Endothelial cell of umbilical vein (primary cell): Measurements from ENCODE around the gene PNRC1. TPM values are rescaled to one million over a fixed set of nuclear protein-coding genes. Genes with fewer than 3 reads are reported as not detected.

ENCODE experiments used
- BruUV-seq: library from RNA; stranded (reverse); fragments of 400-500 nt; replicated peaks from 2 replicates; lab custom pipeline; 2021; lab: Mats Ljungman, UMichigan
- CTCF ChIA-PET: fragments of 300-600, 350-600 bp; sonication (Branson Sonifier 250); formaldehyde crosslinking; loops from one replicate; lab custom pipeline; 2021; ENCODE audit warnings: antibody characterized with exemption, inconsistent platforms; lab: Charles Lee
- POLR2A ChIA-PET: fragments of 300-600, 350-600 bp; sonication (Branson Sonifier 250); formaldehyde crosslinking; loops from one replicate; lab custom pipeline; 2021; ENCODE audit warnings: antibody characterized with exemption, inconsistent platforms; lab: Charles Lee
- DNase-seq: peaks from one replicate; pipeline ENCODE4 v3.0.0-alpha.2; 2011; ENCODE audit warnings: low read depth, low spot score
- FAIRE-seq: peaks from 2 replicates; lab custom pipeline; 2011; peaks lifted over from hg19 to GRCh38; lab: Jason Lieb, UNC
- H2AFZ ChIP-seq: 2 replicates; pipeline ENCODE4 v1.6.0; 2012; ENCODE audit warnings: low read depth, low read length, control low read depth, inconsistent platforms
- H3K27ac ChIP-seq: 2 replicates; pipeline ENCODE4 v1.5.1; 2011; ENCODE audit warnings: low read depth, mild to moderate bottlenecking, control low read depth, low read length, moderate library complexity; ENCODE audit not compliant: insufficient read depth
- H3K27me3 ChIP-seq, 2 experiments: 2 replicates each; pipeline versions ENCODE4 v1.6.0 to v1.6.1; 2011; ENCODE audit warnings: low read length in 2 of 2, mixed read lengths in 1 of 2; ENCODE audit not compliant: control insufficient read depth in 2 of 2, insufficient read depth in 2 of 2
- H3K36me3 ChIP-seq, 2 experiments: 2 replicates in 1 of 2; 3 replicates in 1 of 2; pipeline ENCODE4 v1.5.1; 2011; ENCODE audit warnings: low read length in 2 of 2, mild to moderate bottlenecking in 1 of 2, moderate library complexity in 1 of 2; ENCODE audit not compliant: control insufficient read depth in 2 of 2, insufficient read depth in 2 of 2; ENCODE audit errors: extremely low read depth in 1 of 2
- H3K4me1 ChIP-seq: 3 replicates; pipeline ENCODE4 v1.5.1; 2011; ENCODE audit warnings: mild to moderate bottlenecking, low read length; ENCODE audit not compliant: control insufficient read depth, insufficient read depth; ENCODE audit errors: extremely low read depth
- H3K4me2 ChIP-seq: 2 replicates; pipeline ENCODE4 v1.6.1; 2011; ENCODE audit warnings: low read length, control low read depth, mixed read lengths; ENCODE audit not compliant: insufficient read depth
- H3K4me3 ChIP-seq, 3 experiments: fragments of 200-600 bp in 1 of 3; sonication (generic), shearing (Covaris generic) in 1 of 3; replicated peaks in 1 of 3; 2 replicates each; pipeline ENCODE4 v1.5.1; 2011 to 2016; ENCODE audit warnings: control low read depth in 3 of 3, low read length in 3 of 3, mild to moderate bottlenecking in 2 of 3, inconsistent platforms in 1 of 3, low read depth in 1 of 3, moderate library complexity in 1 of 3; ENCODE audit not compliant: insufficient read depth in 1 of 3
- H3K79me2 ChIP-seq: 2 replicates; pipeline ENCODE4 v1.6.0; 2012; ENCODE audit warnings: low read length, inconsistent platforms; ENCODE audit not compliant: control insufficient read depth, insufficient read depth
- H3K9ac ChIP-seq: replicated peaks from 2 replicates; pipeline ENCODE3; 2011; ENCODE audit warnings: low read length, control low read depth; ENCODE audit not compliant: insufficient read depth; ENCODE audit errors: extremely low read depth
- H3K9me1 ChIP-seq: replicated peaks from 3 replicates; pipeline ENCODE4 v1.6.0; 2011; ENCODE audit warnings: mild to moderate bottlenecking, low read length; ENCODE audit not compliant: control insufficient read depth, insufficient read depth; ENCODE audit errors: extremely low read depth
- H3K9me3 ChIP-seq: replicated peaks from 2 replicates; pipeline ENCODE4 v1.5.1; 2012; ENCODE audit warnings: low read length, inconsistent platforms; ENCODE audit not compliant: control insufficient read depth, insufficient read depth
- H4K20me1 ChIP-seq: replicated peaks from 2 replicates; pipeline ENCODE3; 2011; ENCODE audit warnings: mild to moderate bottlenecking, low read length; ENCODE audit not compliant: control insufficient read depth, insufficient read depth; ENCODE audit errors: extremely low read depth
- CTCF ChIP-seq, 2 donors: IDR thresholded peaks; 1 replicate in 1 of 2; 2 replicates in 1 of 2; pipeline ENCODE4 v1.5.1; 2011; ENCODE audit warnings: low read length in 2 of 2, mild to moderate bottlenecking in 2 of 2, moderate library complexity in 2 of 2, control low read depth in 1 of 2, inconsistent platforms in 1 of 2, low read depth in 1 of 2; ENCODE audit not compliant: insufficient read depth in 1 of 2; ENCODE audit errors: extremely low read depth in 1 of 2
- GATA2 ChIP-seq: IDR thresholded peaks from 2 replicates; pipeline ENCODE4 v1.7.0; 2011; ENCODE audit warnings: low read depth, mild to moderate bottlenecking, moderate library complexity, mixed read lengths, low read length; ENCODE audit not compliant: insufficient read length, insufficient read depth
- JUN ChIP-seq: IDR thresholded peaks from 2 replicates; pipeline ENCODE4 v1.6.1; 2011; ENCODE audit warnings: borderline replicate concordance, low read depth; ENCODE audit not compliant: insufficient read length, insufficient read depth
- POLR2AphosphoS5 ChIP-seq: IDR thresholded peaks from 2 replicates; pipeline ENCODE4 v1.6.1; 2012; ENCODE audit warnings: low read depth, mild to moderate bottlenecking, control low read depth, low read length, moderate library complexity; ENCODE audit not compliant: insufficient read depth
- dilution Hi-C: fragments of 300-500 bp; cut with MboI; formaldehyde crosslinking; loops from one replicate; pipeline ENCODE4 v1.15.0; 2019; ENCODE audit warnings: low sequenced_read_pairs; ENCODE audit not compliant: extremely low pct_ligation_motif_present
- intact Hi-C: fragments of 100-400 bp; cut with micrococcal nuclease; formaldehyde crosslinking; loops from one replicate; pipeline ENCODE4 v1.10.0; 2022
- polyA plus RNA-seq, 4 experiments: library from polyadenylated mRNA; depleted of rRNA in 3 of 4; stranded (reverse) in 3 of 4; unstranded in 1 of 4; fragments of >200 nt; gene quantifications; 2 replicates each; pipeline versions ENCODE4 v1.2.1 to v1.2.3, GENCODE V29; 2011 to 2012; ENCODE audit warnings: missing spikeins in 1 of 4
- total RNA-seq: library from RNA; stranded (reverse); gene quantifications from 2 replicates; pipeline ENCODE4 v1.2.3, GENCODE V29; 2021
- TF ChIP-seq, protein P1 (sequence below): IDR thresholded peaks from 2 replicates; pipeline ENCODE4 v1.6.1; 2011; ENCODE audit not compliant: insufficient read depth, insufficient read length

The PNRC1 gene
- total and polyA plus RNA-seq, 2 donors (not counting 3 experiments of a cell fraction or from before 2014, with no cell fraction given), result 9.6 to 87.9 TPM

GRCh38 chr6:89050155-89050554 lies 30.4 kb upstream of the PNRC1 start:
- CTCF ChIA-PET, result no interaction called here
- no peaks in the 10 kb centered on the region for H3K9me1 ChIP-seq
- FAIRE-seq (no peak), DNase-seq (no peak)
- H3K4me2 ChIP-seq, result no peak overlapping the region
- no peak overlapping the region for H3K27ac ChIP-seq
- no TSS peak for BruUV-seq
- no peaks in the 10 kb centered on the region for H4K20me1 ChIP-seq
- H3K36me3 ChIP-seq, result no peaks in the 10 kb centered on the region
- H3K9ac ChIP-seq, result no peak overlapping the region
- no peaks in the 10 kb centered on the region for H3K4me1 ChIP-seq
- no peak overlapping the region for H2AFZ ChIP-seq
- dilution Hi-C loops, result no loop called here
- POLR2A ChIA-PET, result no interaction called here
- H3K79me2 ChIP-seq, result no peaks in the 10 kb centered on the region
- H3K9me3 ChIP-seq, result no peaks in the 10 kb centered on the region
- no peak for TF ChIP-seq POLR2AphosphoS5
- TF ChIP-seq GATA2, result no peak
- TF ChIP-seq CTCF (IDR thresholded peaks at IDR 0.05; ENCODE audit: extremely low read depth in 1 of 2, insufficient read depth in 1 of 2, low read depth in 1 of 2, low read length in 2 of 2), result no peak
- TF ChIP-seq, protein P1, sequence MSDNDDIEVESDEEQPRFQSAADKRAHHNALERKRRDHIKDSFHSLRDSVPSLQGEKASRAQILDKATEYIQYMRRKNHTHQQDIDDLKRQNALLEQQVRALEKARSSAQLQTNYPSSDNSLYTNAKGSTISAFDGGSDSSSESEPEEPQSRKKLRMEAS, result no peak
- no peak for TF ChIP-seq JUN
- no peaks in the 10 kb centered on the region for H3K27me3 ChIP-seq
- no peak overlapping the region for H3K4me3 ChIP-seq
- intact Hi-C loops, result no loop called here

DNA sequence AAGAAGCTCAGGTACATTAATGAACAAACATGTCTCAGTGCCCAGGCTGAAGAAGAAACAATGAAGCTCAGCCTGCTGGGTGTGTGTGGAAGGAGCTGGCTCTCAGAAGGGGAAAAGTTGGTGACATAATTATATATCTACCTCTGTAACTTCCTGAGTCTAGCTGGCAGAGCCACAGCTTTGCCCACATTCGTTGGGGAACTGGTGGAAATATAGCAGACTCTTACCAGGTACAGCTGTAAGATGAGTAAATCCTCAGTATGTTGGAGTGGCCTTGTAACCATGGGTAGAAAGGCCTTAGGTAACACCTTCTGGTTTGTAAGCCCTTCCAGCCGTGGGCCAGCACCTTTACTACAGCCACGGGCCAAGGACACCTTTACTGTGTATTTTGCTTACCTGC lies 29.9 kb upstream of the PNRC1 start:
- Histone ChIP-seq H3K9ac (no peak overlapping the region), H3K36me3 (no peaks in the 10 kb centered on the region), H3K9me3 (no peaks in the 10 kb centered on the region), H3K4me2 (no peak overlapping the region), H2AFZ (no peak overlapping the region), H3K4me3 (no peak overlapping the region), H4K20me1 (no peaks in the 10 kb centered on the region), H3K9me1 (no peaks in the 10 kb centered on the region), H3K4me1 (no peaks in the 10 kb centered on the region), H3K27ac (no peak overlapping the region), H3K27me3 (no peaks in the 10 kb centered on the region), H3K79me2 (no peaks in the 10 kb centered on the region)
- POLR2A ChIA-PET, result no interaction called here
- no peak for TF ChIP-seq GATA2
- no peak for TF ChIP-seq JUN
- BruUV-seq, result no TSS peak
- DNase-seq, result no peak
- no peak for FAIRE-seq
- dilution Hi-C loops, result no loop called here
- intact Hi-C loops, result no loop called here
- CTCF ChIA-PET, result no interaction called here
